IMR-90 (cell line): ENCODE results near the gene TECTA. TPM values are rescaled to one million over a fixed set of nuclear protein-coding genes. Genes with fewer than 3 reads are reported as not detected.

Experiments used
- ATAC-seq: fragments of 200-7000 bp; cut with Tn5 transposase; 2 replicates; pipeline ENCODE4 v1.9.1; 2020; ENCODE audit warnings: low read depth, mild to moderate bottlenecking, moderate library complexity
- BruUV-seq: library from RNA; stranded (reverse); fragments of 400-500 nt; replicated peaks from 2 replicates; lab custom pipeline; 2021; lab: Mats Ljungman, UMichigan
- CTCF ChIA-PET: fragments of 300-600 bp; formaldehyde crosslinking; extraction: SDS; loops from one replicate; lab custom pipeline; 2021; ENCODE audit warnings: antibody characterized with exemption; lab: Yijun Ruan, JAX
- POLR2A ChIA-PET: fragments of 300-600 bp; sonication (Branson Sonifier 250); formaldehyde crosslinking; loops from one replicate; lab custom pipeline; 2022; ENCODE audit warnings: antibody characterized with exemption; ENCODE audit not compliant: unreplicated experiment; lab: Charles Lee
- DNase-seq: peaks from one replicate; pipeline ENCODE4 v3.0.0; 2013
- H2AFZ ChIP-seq: replicated peaks from 2 replicates; pipeline ENCODE3; 2013; ENCODE audit warnings: low read length, mild to moderate bottlenecking; ENCODE audit not compliant: poor library complexity
- H2AK5ac ChIP-seq: 2 replicates; pipeline ENCODE4 v1.6.1; 2013; ENCODE audit warnings: low read depth, low read length, inconsistent platforms
- H2AK9ac ChIP-seq: replicated peaks from 2 replicates; pipeline ENCODE3; 2013; ENCODE audit warnings: mild to moderate bottlenecking, low read depth, low read length, moderate library complexity; ENCODE audit not compliant: poor library complexity
- H2BK120ac ChIP-seq: 2 replicates; pipeline ENCODE4 v1.6.1; 2013; ENCODE audit warnings: low read depth, low read length, inconsistent platforms
- H2BK15ac ChIP-seq: 3 replicates; pipeline ENCODE4 v1.6.1; 2013; ENCODE audit warnings: low read depth, low read length, inconsistent platforms
- H2BK20ac ChIP-seq: 2 replicates; pipeline ENCODE4 v1.6.1; 2013; ENCODE audit warnings: low read depth, mild to moderate bottlenecking, inconsistent platforms, low read length, moderate library complexity
- H2BK5ac ChIP-seq: 2 replicates; pipeline ENCODE4 v1.6.1; 2013; ENCODE audit warnings: mild to moderate bottlenecking, low read depth, low read length, inconsistent platforms; ENCODE audit not compliant: poor library complexity, severe bottlenecking
- H3K14ac ChIP-seq: replicated peaks from 2 replicates; pipeline ENCODE4 v1.6.1; 2013; ENCODE audit warnings: low read depth, low read length, inconsistent platforms
- H3K18ac ChIP-seq: 2 replicates; pipeline ENCODE4 v1.6.1; 2013; ENCODE audit warnings: low read depth, low read length, control low read depth
- H3K23ac ChIP-seq: 2 replicates; pipeline ENCODE4 v1.6.1; 2013; ENCODE audit warnings: low read depth, low read length, inconsistent platforms
- H3K27ac ChIP-seq: 2 replicates; pipeline ENCODE4 v1.5.1; 2013; ENCODE audit warnings: mild to moderate bottlenecking, control low read depth, low read length; ENCODE audit not compliant: insufficient read depth
- H3K27me3 ChIP-seq: 2 replicates; pipeline ENCODE4 v1.6.1; 2013; ENCODE audit warnings: low read length; ENCODE audit not compliant: control insufficient read depth, insufficient read depth
- H3K36me3 ChIP-seq: 2 replicates; pipeline ENCODE4 v1.6.1; 2013; ENCODE audit warnings: low read length, mixed read lengths; ENCODE audit not compliant: control insufficient read depth, insufficient read depth
- H3K4ac ChIP-seq: 2 replicates; pipeline ENCODE4 v1.6.1; 2013; ENCODE audit warnings: low read depth, low read length, inconsistent platforms
- H3K4me1 ChIP-seq: 2 replicates; pipeline ENCODE4 v1.6.1; 2013; ENCODE audit warnings: low read length, mixed read lengths; ENCODE audit not compliant: control insufficient read depth, insufficient read depth
- H3K4me2 ChIP-seq: 2 replicates; pipeline ENCODE4 v1.6.1; 2013; ENCODE audit warnings: low read depth, mild to moderate bottlenecking, control low read depth, low read length, moderate library complexity
- H3K4me3 ChIP-seq: 2 replicates; pipeline ENCODE4 v1.5.1; 2013; ENCODE audit warnings: low read depth, mild to moderate bottlenecking, control low read depth, low read length, moderate library complexity; ENCODE audit not compliant: insufficient read depth
- H3K56ac ChIP-seq: 2 replicates; pipeline ENCODE4 v1.6.1; 2013; ENCODE audit warnings: low read length, inconsistent platforms; ENCODE audit not compliant: insufficient read depth; ENCODE audit errors: extremely low read depth
- H3K79me1 ChIP-seq, 2 experiments: 2 replicates each; pipeline ENCODE4 v1.6.1; 2013; ENCODE audit warnings: low read length in 2 of 2, inconsistent platforms in 1 of 2, low read depth in 1 of 2
- H3K9ac ChIP-seq: 2 replicates; pipeline ENCODE4 v1.6.1; 2013; ENCODE audit warnings: low read depth, low read length, control low read depth
- H3K9me1 ChIP-seq: 2 replicates; pipeline ENCODE4 v1.6.1; 2013; ENCODE audit warnings: low read length, inconsistent platforms; ENCODE audit not compliant: insufficient read depth
- H3K9me3 ChIP-seq: 2 replicates; pipeline ENCODE4 v1.6.1; 2013; ENCODE audit warnings: low read length; ENCODE audit not compliant: control insufficient read depth, insufficient read depth
- H4K20me1 ChIP-seq: 2 replicates; pipeline ENCODE4 v1.6.1; 2013; ENCODE audit warnings: low read length, inconsistent platforms; ENCODE audit not compliant: insufficient read depth
- H4K5ac ChIP-seq: 2 replicates; pipeline ENCODE4 v1.6.1; 2013; ENCODE audit warnings: mild to moderate bottlenecking, low read depth, low read length, control low read depth
- H4K8ac ChIP-seq, 2 experiments: 2 replicates each; pipeline ENCODE4 v1.6.1; 2013; ENCODE audit warnings: low read depth in 2 of 2, low read length in 2 of 2, control low read depth in 1 of 2, inconsistent platforms in 1 of 2
- H4K91ac ChIP-seq: 2 replicates; pipeline ENCODE4 v1.6.1; 2013; ENCODE audit warnings: low read depth, low read length, inconsistent platforms; ENCODE audit not compliant: insufficient read depth
- BHLHE40 ChIP-seq: fragments of 150-350 bp; IDR thresholded peaks from 2 replicates; pipeline ENCODE4 v1.6.1; 2016; ENCODE audit warnings: mild to moderate bottlenecking, low read depth, low read length
- CHD1 ChIP-seq: IDR thresholded peaks from 2 replicates; pipeline ENCODE4 v1.6.1; 2012; ENCODE audit warnings: low read depth, low read length, improper control_type of control experiment
- ELK1 ChIP-seq: fragments of 150-350 bp; IDR thresholded peaks from 2 replicates; pipeline ENCODE4 v1.6.1; 2016; ENCODE audit warnings: low read depth, mild to moderate bottlenecking, low read length, moderate library complexity, borderline replicate concordance
- RFX5 ChIP-seq: IDR thresholded peaks from 2 replicates; pipeline ENCODE4 v1.8.0; 2012; ENCODE audit warnings: low read depth, mild to moderate bottlenecking, low read length, moderate library complexity
- WGBS, 2 experiments: methylation state at CpG; one replicate each; pipeline versions ENCODE4 v1.1.5 to v1.1.7; 2013; ENCODE audit warnings: missing lambda C conversion rate in 2 of 2; ENCODE audit not compliant: insufficient read length in 1 of 2; ENCODE audit errors: extremely low coverage in 2 of 2; 5-methylcytosine and 5-hydroxymethylcytosine counted together
- dilution Hi-C: fragments of 300-500 bp; cut with HindIII; formaldehyde crosslinking; loops from one replicate; pipeline ENCODE4 v1.14.3; 2018; ENCODE audit warnings: low sequenced_read_pairs; ENCODE audit not compliant: unreplicated experiment
- in situ Hi-C: fragments of 300-500 bp; cut with MboI; formaldehyde crosslinking; loops from 3 replicates; pipeline ENCODE4 v1.14.3; 2019; ENCODE audit warnings: low sequenced_read_pairs, inconsistent platforms, mixed read lengths
- intact Hi-C: fragments of 100-400 bp; cut with micrococcal nuclease; formaldehyde crosslinking; loops from 2 replicates; pipeline ENCODE4 v1.10.0; 2022
- polyA plus RNA-seq, 3 experiments: library from polyadenylated mRNA; depleted of rRNA; stranded (reverse); fragments of >200 nt; gene quantifications; 2 replicates each; pipeline ENCODE4 v1.2.3, GENCODE V29; 2012; ENCODE audit warnings: low replicate concordance in 1 of 3
- total RNA-seq: library from RNA; depleted of rRNA; stranded (reverse); fragments of >200 nt; gene quantifications from 2 replicates; pipeline ENCODE4 v1.2.3, GENCODE V29; 2012

Gene TECTA
- total and polyA plus RNA-seq, 2 of the 4 experiments (the other 2 are of a cell fraction): 0.17 to 0.18 TPM

GRCh38 chr11:121091492-121092152 lies 9.4 kb upstream of the TECTA start:
- no CpG with 5 or more reads among the region's 3 CpGs for WGBS, 2 experiments
- dilution Hi-C loops: no loop called here

More at GRCh38 chr11:121091492-121092152, 9.4 kb upstream of the TECTA start:
- no peaks in the 10 kb centered on the region for H4K20me1 ChIP-seq
- H3K23ac ChIP-seq: no peak overlapping the region
- BruUV-seq: no TSS peak
- H2BK20ac ChIP-seq: no peak overlapping the region
- no peak overlapping the region for H4K5ac ChIP-seq
- no peak overlapping the region for H3K56ac ChIP-seq
- no peak overlapping the region for H2AK9ac ChIP-seq
- TF ChIP-seq BHLHE40 (no peak), RFX5 (no peak), ELK1 (no peak), CHD1 (no peak)
- peaks cover 6% of the 10 kb centered on the region; the same call in 1 of the 2 replicates for H3K27me3 ChIP-seq
- ChIA-PET CTCF (no interaction called here), POLR2A (no interaction called here)
- in situ Hi-C loops: loop anchor here (10.0 kb wide), 1 partner anchor 587 kb away; no protein-coding TSS in a partner anchor
- no peak overlapping the region for H4K91ac ChIP-seq
- H2BK15ac ChIP-seq: no peak overlapping the region
- no peak overlapping the region for H3K9ac ChIP-seq
- no peak overlapping the region for H3K14ac ChIP-seq
- ATAC-seq (no peak), DNase-seq (no peak)
- H3K36me3 ChIP-seq: peaks cover 3% of the 10 kb centered on the region
- no peaks in the 10 kb centered on the region for H3K4me1 ChIP-seq
- no peak overlapping the region for H2BK120ac ChIP-seq
- H2AFZ ChIP-seq: no peak overlapping the region
- no peak overlapping the region for H2BK5ac ChIP-seq
- H3K9me3 ChIP-seq: no peaks in the 10 kb centered on the region
- H3K27ac ChIP-seq: no peak overlapping the region
- intact Hi-C loops: no loop called here
- no peak overlapping the region for H4K8ac ChIP-seq
- H3K4ac ChIP-seq: no peak overlapping the region
- H3K18ac ChIP-seq: no peak overlapping the region
- no peak overlapping the region for H3K4me3 ChIP-seq
- H3K79me1 ChIP-seq: no peaks in the 10 kb centered on the region
- H3K9me1 ChIP-seq: no peaks in the 10 kb centered on the region; the same call in 1 of the 2 replicates
- H3K4me2 ChIP-seq: no peak overlapping the region
- H2AK5ac ChIP-seq: no peak overlapping the region
